HEK293 (cell line): Measurements from ENCODE around the gene RPL19.
A peak's percentile ranks its signal among the peaks of the same experiment; 100 is the strongest.

ENCODE experiments used
- GLI2 ChIP-seq: fragments of 450-650 bp; formaldehyde crosslinking; IDR thresholded peaks from 2 replicates; pipeline ENCODE4; 2017; ENCODE audit warnings: missing biosample characterization, missing genetic modification characterization, low read depth, borderline replicate concordance
- GLI4 ChIP-seq: fragments of 450-650 bp; formaldehyde crosslinking; IDR thresholded peaks from 2 replicates; pipeline ENCODE4 v1.5.1; 2016; ENCODE audit warnings: missing biosample characterization, missing genetic modification characterization
- KLF7 ChIP-seq: fragments of 450-650 bp; formaldehyde crosslinking; IDR thresholded peaks from 2 replicates; pipeline ENCODE4 v1.5.1; 2016; ENCODE audit warnings: missing biosample characterization, missing genetic modification characterization, borderline replicate concordance
- KLF9 ChIP-seq: fragments of 450-650 bp; formaldehyde crosslinking; IDR thresholded peaks from 2 replicates; pipeline ENCODE4 v1.5.1; 2016; ENCODE audit warnings: missing biosample characterization, missing genetic modification characterization, low read depth
- SP2 ChIP-seq: fragments of 450-650 bp; formaldehyde crosslinking; IDR thresholded peaks from 2 replicates; pipeline ENCODE4 v1.5.1; 2016; ENCODE audit warnings: missing biosample characterization, missing genetic modification characterization
- ZBTB48 ChIP-seq: fragments of 450-650 bp; formaldehyde crosslinking; IDR thresholded peaks from 2 replicates; pipeline ENCODE4 v1.5.1; 2016; ENCODE audit warnings: missing biosample characterization, missing genetic modification characterization
- ZFP3 ChIP-seq: fragments of 450-650 bp; formaldehyde crosslinking; IDR thresholded peaks from 2 replicates; pipeline ENCODE4 v1.5.1; 2016; ENCODE audit warnings: low read depth, missing biosample characterization, missing genetic modification characterization
- ZNF248 ChIP-seq: fragments of 450-650 bp; formaldehyde crosslinking; IDR thresholded peaks from 2 replicates; pipeline ENCODE4 v1.5.1; 2017; ENCODE audit warnings: missing biosample characterization, missing genetic modification characterization
- ZNF324 ChIP-seq: fragments of 450-650 bp; formaldehyde crosslinking; IDR thresholded peaks from 2 replicates; pipeline ENCODE4 v1.5.1; 2016; ENCODE audit warnings: missing biosample characterization, missing genetic modification characterization
- ZNF366 ChIP-seq: fragments of 450-650 bp; formaldehyde crosslinking; conservative IDR thresholded peaks from 2 replicates; pipeline ENCODE4 v1.5.1; 2016; ENCODE audit warnings: missing biosample characterization, missing genetic modification characterization
- ZNF391 ChIP-seq: fragments of 450-650 bp; formaldehyde crosslinking; IDR thresholded peaks from 2 replicates; pipeline ENCODE4 v1.5.1; 2016; ENCODE audit warnings: low read depth, missing biosample characterization, missing genetic modification characterization, borderline replicate concordance
- ZNF48 ChIP-seq: fragments of 450-650 bp; formaldehyde crosslinking; IDR thresholded peaks from 2 replicates; pipeline ENCODE4 v1.5.1; 2016; ENCODE audit warnings: missing biosample characterization, missing genetic modification characterization
- ZNF548 ChIP-seq: fragments of 450-650 bp; formaldehyde crosslinking; IDR thresholded peaks from 2 replicates; pipeline ENCODE4 v1.5.1; 2016; ENCODE audit warnings: missing biosample characterization, missing genetic modification characterization
- ZNF624 ChIP-seq: fragments of 450-650 bp; formaldehyde crosslinking; IDR thresholded peaks from 2 replicates; pipeline ENCODE4 v1.5.1; 2017; ENCODE audit warnings: missing biosample characterization, missing genetic modification characterization
- ZNF791 ChIP-seq: fragments of 450-650 bp; formaldehyde crosslinking; IDR thresholded peaks from 2 replicates; pipeline ENCODE4 v1.5.1; 2016; ENCODE audit warnings: missing biosample characterization, missing genetic modification characterization
- TF ChIP-seq, protein P1 (sequence below): fragments of 450-650 bp; formaldehyde crosslinking; IDR thresholded peaks from 2 replicates; pipeline ENCODE4 v1.5.1; 2016; ENCODE audit warnings: missing biosample characterization, missing genetic modification characterization, borderline replicate concordance
- TF ChIP-seq, protein P2 (sequence below): fragments of 450-650 bp; formaldehyde crosslinking; IDR thresholded peaks from 2 replicates; pipeline ENCODE4 v1.5.1; 2016; ENCODE audit warnings: missing biosample characterization, missing genetic modification characterization
- TF ChIP-seq, protein P3 (sequence below): fragments of 450-650 bp; formaldehyde crosslinking; IDR thresholded peaks from 2 replicates; pipeline ENCODE4 v1.5.1; 2016; ENCODE audit warnings: missing biosample characterization, missing genetic modification characterization
- TF ChIP-seq, protein P4 (sequence below): fragments of 450-650 bp; formaldehyde crosslinking; IDR thresholded peaks from 2 replicates; pipeline ENCODE4 v1.5.1; 2017; ENCODE audit warnings: missing biosample characterization, missing genetic modification characterization
- TF ChIP-seq, protein P5 (sequence below): fragments of 450-650 bp; formaldehyde crosslinking; IDR thresholded peaks from 2 replicates; pipeline ENCODE4 v1.5.1; 2017; ENCODE audit warnings: missing biosample characterization, missing genetic modification characterization
- TF ChIP-seq, protein P6 (sequence below): fragments of 450-650 bp; formaldehyde crosslinking; optimal IDR thresholded peaks from 2 replicates; pipeline ENCODE3; 2016; ENCODE audit warnings: missing biosample characterization, mild to moderate bottlenecking, missing genetic modification characterization
- TF ChIP-seq, protein P7 (sequence below): fragments of 450-650 bp; formaldehyde crosslinking; IDR thresholded peaks from 2 replicates; pipeline ENCODE4 v1.5.1; 2016; ENCODE audit warnings: missing biosample characterization, missing genetic modification characterization
- TF ChIP-seq, protein P8 (sequence below): fragments of 450-650 bp; formaldehyde crosslinking; IDR thresholded peaks from 2 replicates; pipeline ENCODE4 v1.5.1; 2016; ENCODE audit warnings: missing biosample characterization, missing genetic modification characterization

Gene RPL19

DNA sequence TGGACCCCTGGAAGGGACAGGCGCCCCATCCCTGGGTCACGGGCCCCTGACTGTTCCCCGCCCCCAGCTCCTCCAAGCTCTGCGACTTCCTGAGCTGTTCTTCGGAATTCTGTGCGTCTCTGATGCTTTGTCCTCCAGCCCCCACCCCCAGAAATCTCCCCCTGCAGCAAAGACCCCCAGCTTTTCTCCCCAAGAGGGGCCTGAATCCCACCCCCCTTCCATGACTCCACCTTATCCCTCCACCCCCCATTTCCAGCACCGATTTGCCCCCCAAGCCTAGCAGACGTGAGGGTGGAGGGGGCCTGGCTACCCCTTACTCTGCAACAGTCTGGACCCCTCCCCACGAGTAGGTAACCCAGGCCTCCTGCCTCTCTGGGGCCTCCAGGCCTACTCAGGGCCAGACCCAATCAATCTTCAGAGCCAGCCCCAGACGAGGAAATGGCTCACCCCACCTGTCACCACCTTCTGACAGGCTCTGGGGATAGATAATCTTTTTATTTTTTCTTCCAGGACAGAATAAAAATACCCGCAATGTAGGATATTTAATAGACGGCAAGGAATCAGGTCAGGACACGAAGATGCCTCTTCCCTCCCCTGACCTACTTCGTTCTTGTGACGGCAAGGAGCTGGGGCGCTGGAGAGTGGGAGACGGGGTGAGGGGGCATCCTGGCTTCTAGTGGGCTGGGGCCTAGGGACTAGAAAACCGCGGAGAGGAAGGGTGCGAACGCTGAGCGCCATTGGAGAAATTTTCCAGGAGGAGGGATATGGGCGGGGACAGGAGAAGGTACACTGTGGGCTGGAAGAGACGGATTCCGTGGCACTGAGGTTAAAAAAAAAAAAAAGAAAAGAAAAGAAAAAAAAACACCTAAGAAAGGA is 47.9 kb upstream of the RPL19 start (continued):
- TF ChIP-seq, protein P1, sequence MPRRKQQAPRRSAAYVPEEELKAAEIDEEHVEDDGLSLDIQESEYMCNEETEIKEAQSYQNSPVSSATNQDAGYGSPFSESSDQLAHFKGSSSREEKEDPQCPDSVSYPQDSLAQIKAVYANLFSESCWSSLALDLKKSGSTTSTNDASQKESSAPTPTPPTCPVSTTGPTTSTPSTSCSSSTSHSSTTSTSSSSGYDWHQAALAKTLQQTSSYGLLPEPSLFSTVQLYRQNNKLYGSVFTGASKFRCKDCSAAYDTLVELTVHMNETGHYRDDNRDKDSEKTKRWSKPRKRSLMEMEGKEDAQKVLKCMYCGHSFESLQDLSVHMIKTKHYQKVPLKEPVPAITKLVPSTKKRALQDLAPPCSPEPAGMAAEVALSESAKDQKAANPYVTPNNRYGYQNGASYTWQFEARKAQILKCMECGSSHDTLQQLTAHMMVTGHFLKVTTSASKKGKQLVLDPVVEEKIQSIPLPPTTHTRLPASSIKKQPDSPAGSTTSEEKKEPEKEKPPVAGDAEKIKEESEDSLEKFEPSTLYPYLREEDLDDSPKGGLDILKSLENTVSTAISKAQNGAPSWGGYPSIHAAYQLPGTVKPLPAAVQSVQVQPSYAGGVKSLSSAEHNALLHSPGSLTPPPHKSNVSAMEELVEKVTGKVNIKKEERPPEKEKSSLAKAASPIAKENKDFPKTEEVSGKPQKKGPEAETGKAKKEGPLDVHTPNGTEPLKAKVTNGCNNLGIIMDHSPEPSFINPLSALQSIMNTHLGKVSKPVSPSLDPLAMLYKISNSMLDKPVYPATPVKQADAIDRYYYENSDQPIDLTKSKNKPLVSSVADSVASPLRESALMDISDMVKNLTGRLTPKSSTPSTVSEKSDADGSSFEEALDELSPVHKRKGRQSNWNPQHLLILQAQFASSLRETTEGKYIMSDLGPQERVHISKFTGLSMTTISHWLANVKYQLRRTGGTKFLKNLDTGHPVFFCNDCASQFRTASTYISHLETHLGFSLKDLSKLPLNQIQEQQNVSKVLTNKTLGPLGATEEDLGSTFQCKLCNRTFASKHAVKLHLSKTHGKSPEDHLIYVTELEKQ: no peak
- TF ChIP-seq GLI4 (tag by site-specific recombination): no peak
- TF ChIP-seq ZNF548 (tag by site-specific recombination): no peak
- TF ChIP-seq ZNF366 (tag by site-specific recombination): no peak
- TF ChIP-seq SP2 (tag by site-specific recombination): peak; percentile 64
- TF ChIP-seq KLF7 (tag by site-specific recombination): no peak
- no peak for TF ChIP-seq ZFP3 (tag by site-specific recombination)
- TF ChIP-seq, protein P2, sequence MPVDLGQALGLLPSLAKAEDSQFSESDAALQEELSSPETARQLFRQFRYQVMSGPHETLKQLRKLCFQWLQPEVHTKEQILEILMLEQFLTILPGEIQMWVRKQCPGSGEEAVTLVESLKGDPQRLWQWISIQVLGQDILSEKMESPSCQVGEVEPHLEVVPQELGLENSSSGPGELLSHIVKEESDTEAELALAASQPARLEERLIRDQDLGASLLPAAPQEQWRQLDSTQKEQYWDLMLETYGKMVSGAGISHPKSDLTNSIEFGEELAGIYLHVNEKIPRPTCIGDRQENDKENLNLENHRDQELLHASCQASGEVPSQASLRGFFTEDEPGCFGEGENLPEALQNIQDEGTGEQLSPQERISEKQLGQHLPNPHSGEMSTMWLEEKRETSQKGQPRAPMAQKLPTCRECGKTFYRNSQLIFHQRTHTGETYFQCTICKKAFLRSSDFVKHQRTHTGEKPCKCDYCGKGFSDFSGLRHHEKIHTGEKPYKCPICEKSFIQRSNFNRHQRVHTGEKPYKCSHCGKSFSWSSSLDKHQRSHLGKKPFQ (tag by site-specific recombination): no peak
- TF ChIP-seq, protein P3, sequence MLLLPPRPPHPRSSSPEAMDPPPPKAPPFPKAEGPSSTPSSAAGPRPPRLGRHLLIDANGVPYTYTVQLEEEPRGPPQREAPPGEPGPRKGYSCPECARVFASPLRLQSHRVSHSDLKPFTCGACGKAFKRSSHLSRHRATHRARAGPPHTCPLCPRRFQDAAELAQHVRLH: 0 out of 2 replicates have a peak, but pooled peaks have one; percentile 24
- TF ChIP-seq, protein P4, sequence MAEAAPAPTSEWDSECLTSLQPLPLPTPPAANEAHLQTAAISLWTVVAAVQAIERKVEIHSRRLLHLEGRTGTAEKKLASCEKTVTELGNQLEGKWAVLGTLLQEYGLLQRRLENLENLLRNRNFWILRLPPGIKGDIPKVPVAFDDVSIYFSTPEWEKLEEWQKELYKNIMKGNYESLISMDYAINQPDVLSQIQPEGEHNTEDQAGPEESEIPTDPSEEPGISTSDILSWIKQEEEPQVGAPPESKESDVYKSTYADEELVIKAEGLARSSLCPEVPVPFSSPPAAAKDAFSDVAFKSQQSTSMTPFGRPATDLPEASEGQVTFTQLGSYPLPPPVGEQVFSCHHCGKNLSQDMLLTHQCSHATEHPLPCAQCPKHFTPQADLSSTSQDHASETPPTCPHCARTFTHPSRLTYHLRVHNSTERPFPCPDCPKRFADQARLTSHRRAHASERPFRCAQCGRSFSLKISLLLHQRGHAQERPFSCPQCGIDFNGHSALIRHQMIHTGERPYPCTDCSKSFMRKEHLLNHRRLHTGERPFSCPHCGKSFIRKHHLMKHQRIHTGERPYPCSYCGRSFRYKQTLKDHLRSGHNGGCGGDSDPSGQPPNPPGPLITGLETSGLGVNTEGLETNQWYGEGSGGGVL (tag by site-specific recombination): no peak
- TF ChIP-seq GLI2: no peak
- no peak for TF ChIP-seq ZNF391 (tag by site-specific recombination)
- TF ChIP-seq ZBTB48 (tag by site-specific recombination): peak; percentile 79; the same call in 1 of the 2 replicates
- TF ChIP-seq ZNF324 (tag by site-specific recombination): peak; percentile 40; the same call in 1 of the 2 replicates
- TF ChIP-seq, protein P5, sequence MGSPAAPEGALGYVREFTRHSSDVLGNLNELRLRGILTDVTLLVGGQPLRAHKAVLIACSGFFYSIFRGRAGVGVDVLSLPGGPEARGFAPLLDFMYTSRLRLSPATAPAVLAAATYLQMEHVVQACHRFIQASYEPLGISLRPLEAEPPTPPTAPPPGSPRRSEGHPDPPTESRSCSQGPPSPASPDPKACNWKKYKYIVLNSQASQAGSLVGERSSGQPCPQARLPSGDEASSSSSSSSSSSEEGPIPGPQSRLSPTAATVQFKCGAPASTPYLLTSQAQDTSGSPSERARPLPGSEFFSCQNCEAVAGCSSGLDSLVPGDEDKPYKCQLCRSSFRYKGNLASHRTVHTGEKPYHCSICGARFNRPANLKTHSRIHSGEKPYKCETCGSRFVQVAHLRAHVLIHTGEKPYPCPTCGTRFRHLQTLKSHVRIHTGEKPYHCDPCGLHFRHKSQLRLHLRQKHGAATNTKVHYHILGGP: no peak
- TF ChIP-seq, protein P6, sequence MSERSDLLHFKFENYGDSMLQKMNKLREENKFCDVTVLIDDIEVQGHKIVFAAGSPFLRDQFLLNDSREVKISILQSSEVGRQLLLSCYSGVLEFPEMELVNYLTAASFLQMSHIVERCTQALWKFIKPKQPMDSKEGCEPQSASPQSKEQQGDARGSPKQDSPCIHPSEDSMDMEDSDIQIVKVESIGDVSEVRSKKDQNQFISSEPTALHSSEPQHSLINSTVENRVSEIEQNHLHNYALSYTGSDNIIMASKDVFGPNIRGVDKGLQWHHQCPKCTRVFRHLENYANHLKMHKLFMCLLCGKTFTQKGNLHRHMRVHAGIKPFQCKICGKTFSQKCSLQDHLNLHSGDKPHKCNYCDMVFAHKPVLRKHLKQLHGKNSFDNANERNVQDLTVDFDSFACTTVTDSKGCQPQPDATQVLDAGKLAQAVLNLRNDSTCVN (tag by site-specific recombination): no peak
- TF ChIP-seq, protein P7, sequence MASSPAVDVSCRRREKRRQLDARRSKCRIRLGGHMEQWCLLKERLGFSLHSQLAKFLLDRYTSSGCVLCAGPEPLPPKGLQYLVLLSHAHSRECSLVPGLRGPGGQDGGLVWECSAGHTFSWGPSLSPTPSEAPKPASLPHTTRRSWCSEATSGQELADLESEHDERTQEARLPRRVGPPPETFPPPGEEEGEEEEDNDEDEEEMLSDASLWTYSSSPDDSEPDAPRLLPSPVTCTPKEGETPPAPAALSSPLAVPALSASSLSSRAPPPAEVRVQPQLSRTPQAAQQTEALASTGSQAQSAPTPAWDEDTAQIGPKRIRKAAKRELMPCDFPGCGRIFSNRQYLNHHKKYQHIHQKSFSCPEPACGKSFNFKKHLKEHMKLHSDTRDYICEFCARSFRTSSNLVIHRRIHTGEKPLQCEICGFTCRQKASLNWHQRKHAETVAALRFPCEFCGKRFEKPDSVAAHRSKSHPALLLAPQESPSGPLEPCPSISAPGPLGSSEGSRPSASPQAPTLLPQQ: no peak
- no peak for TF ChIP-seq ZNF624
- TF ChIP-seq, protein P8, sequence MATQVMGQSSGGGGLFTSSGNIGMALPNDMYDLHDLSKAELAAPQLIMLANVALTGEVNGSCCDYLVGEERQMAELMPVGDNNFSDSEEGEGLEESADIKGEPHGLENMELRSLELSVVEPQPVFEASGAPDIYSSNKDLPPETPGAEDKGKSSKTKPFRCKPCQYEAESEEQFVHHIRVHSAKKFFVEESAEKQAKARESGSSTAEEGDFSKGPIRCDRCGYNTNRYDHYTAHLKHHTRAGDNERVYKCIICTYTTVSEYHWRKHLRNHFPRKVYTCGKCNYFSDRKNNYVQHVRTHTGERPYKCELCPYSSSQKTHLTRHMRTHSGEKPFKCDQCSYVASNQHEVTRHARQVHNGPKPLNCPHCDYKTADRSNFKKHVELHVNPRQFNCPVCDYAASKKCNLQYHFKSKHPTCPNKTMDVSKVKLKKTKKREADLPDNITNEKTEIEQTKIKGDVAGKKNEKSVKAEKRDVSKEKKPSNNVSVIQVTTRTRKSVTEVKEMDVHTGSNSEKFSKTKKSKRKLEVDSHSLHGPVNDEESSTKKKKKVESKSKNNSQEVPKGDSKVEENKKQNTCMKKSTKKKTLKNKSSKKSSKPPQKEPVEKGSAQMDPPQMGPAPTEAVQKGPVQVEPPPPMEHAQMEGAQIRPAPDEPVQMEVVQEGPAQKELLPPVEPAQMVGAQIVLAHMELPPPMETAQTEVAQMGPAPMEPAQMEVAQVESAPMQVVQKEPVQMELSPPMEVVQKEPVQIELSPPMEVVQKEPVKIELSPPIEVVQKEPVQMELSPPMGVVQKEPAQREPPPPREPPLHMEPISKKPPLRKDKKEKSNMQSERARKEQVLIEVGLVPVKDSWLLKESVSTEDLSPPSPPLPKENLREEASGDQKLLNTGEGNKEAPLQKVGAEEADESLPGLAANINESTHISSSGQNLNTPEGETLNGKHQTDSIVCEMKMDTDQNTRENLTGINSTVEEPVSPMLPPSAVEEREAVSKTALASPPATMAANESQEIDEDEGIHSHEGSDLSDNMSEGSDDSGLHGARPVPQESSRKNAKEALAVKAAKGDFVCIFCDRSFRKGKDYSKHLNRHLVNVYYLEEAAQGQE (tag by site-specific recombination): no peak
- no peak for TF ChIP-seq ZNF48 (tag by site-specific recombination)
- no peak for TF ChIP-seq KLF9 (tag by site-specific recombination)
- no peak for TF ChIP-seq ZNF791 (tag by site-specific recombination)
- no peak for TF ChIP-seq ZNF248
